B cell (primary cell): ENCODE data around the gene LSM7. TPM values are rescaled to one million over a fixed set of nuclear protein-coding genes. Genes with fewer than 3 reads are reported as not detected.

Experiments used
- ATAC-seq: fragments of 200-7000 bp; cut with Tn5 transposase; one replicate; pipeline ENCODE4 v1.10.0; 2021; ENCODE audit warnings: low read depth, mild to moderate bottlenecking, moderate number of reproducible peaks, moderate library complexity
- CTCF ChIA-PET: fragments of 350-600 bp; sonication (Branson Sonifier 250); formaldehyde crosslinking; loops from one replicate; lab custom pipeline; 2021; ENCODE audit warnings: antibody characterized with exemption, inconsistent platforms; lab: Charles Lee
- POLR2A ChIA-PET: fragments of 350-600 bp; sonication (Branson Sonifier 250); formaldehyde crosslinking; loops from one replicate; lab custom pipeline; 2021; ENCODE audit warnings: antibody characterized with exemption; lab: Charles Lee
- DNase-seq: peaks from one replicate; pipeline ENCODE4 v3.0.0; 2013
- H2AFZ ChIP-seq: 2 replicates; pipeline ENCODE4 v1.6.1; 2012; ENCODE audit warnings: mild to moderate bottlenecking, low read depth, low read length; ENCODE audit not compliant: insufficient read depth, poor library complexity, severe bottlenecking
- H3K27ac ChIP-seq, 2 donors: 1 replicate in 1 of 2; 2 replicates in 1 of 2; pipeline ENCODE4 v1.5.1; 2012 to 2013; ENCODE audit warnings: low read length in 2 of 2, mild to moderate bottlenecking in 2 of 2, moderate library complexity in 1 of 2
- H3K27me3 ChIP-seq, 4 experiments: fragments of 200-600 bp in 1 of 4; sonication (generic) in 1 of 4; replicated peaks in 1 of 4; 1 replicate in 2 of 4; 2 replicates in 2 of 4; pipeline versions ENCODE4 v1.6.1 to v1.7.0; 2013 to 2016; ENCODE audit warnings: low read length in 3 of 4, mild to moderate bottlenecking in 2 of 4, mixed read lengths in 1 of 4, moderate library complexity in 1 of 4; ENCODE audit not compliant: insufficient read depth in 4 of 4, control insufficient read depth in 3 of 4; ENCODE audit errors: control extremely low read depth in 1 of 4
- H3K36me3 ChIP-seq, 2 experiments: replicated peaks in 1 of 2; 1 replicate in 1 of 2; 2 replicates in 1 of 2; pipeline versions ENCODE4 v1.6.1 to v1.7.1; 2013; ENCODE audit warnings: low read length in 1 of 2; ENCODE audit not compliant: insufficient read depth in 2 of 2, control insufficient read depth in 1 of 2; ENCODE audit errors: control extremely low read depth in 1 of 2, extremely low read depth in 1 of 2
- H3K4me1 ChIP-seq, 2 donors: fragments of 200-600 bp in 1 of 2; sonication (generic) in 1 of 2; 1 replicate in 1 of 2; 2 replicates in 1 of 2; pipeline versions ENCODE4 v1.5.1 to v1.6.1; 2013 to 2017; ENCODE audit warnings: low read length in 2 of 2; ENCODE audit not compliant: control insufficient read depth in 2 of 2, insufficient read depth in 2 of 2
- H3K4me2 ChIP-seq: replicated peaks from 2 replicates; pipeline ENCODE3; 2012; ENCODE audit warnings: mild to moderate bottlenecking, low read depth, low read length; ENCODE audit not compliant: poor library complexity, severe bottlenecking
- H3K4me3 ChIP-seq, 5 experiments: fragments of 200-600 bp in 1 of 5; sonication (generic) in 1 of 5; 1 replicate in 3 of 5; 2 replicates in 2 of 5; pipeline versions ENCODE4 v1.5.1 to v1.7.0; 2011 to 2016; ENCODE audit warnings: low read length in 4 of 5, mild to moderate bottlenecking in 4 of 5, low read depth in 2 of 5, control low read depth in 1 of 5, moderate library complexity in 1 of 5; ENCODE audit not compliant: insufficient read depth in 1 of 5; ENCODE audit errors: control extremely low read depth in 1 of 5, extremely low read depth in 1 of 5
- H3K79me2 ChIP-seq: fragments of 200-600 bp; sonication (generic); one replicate; pipeline ENCODE4 v1.6.0; 2016; ENCODE audit warnings: low read length; ENCODE audit not compliant: control insufficient read depth, insufficient read depth
- H3K9ac ChIP-seq: fragments of 200-600 bp; sonication (generic); 2 replicates; pipeline ENCODE4 v1.6.1; 2017; ENCODE audit warnings: mild to moderate bottlenecking, low read length, moderate library complexity
- H3K9me3 ChIP-seq, 3 donors: one replicate each; pipeline versions ENCODE4 v1.6.1 to v1.7.1; 2013; ENCODE audit warnings: low read length in 2 of 3; ENCODE audit not compliant: control insufficient read depth in 2 of 3, insufficient read depth in 1 of 3; ENCODE audit errors: control extremely low read depth in 1 of 3
- H4K20me1 ChIP-seq: 2 replicates; pipeline ENCODE4 v1.6.0; 2012; ENCODE audit warnings: mild to moderate bottlenecking, low read length; ENCODE audit not compliant: insufficient read depth, control insufficient read depth, poor library complexity, severe bottlenecking
- H3K27ac Mint-ChIP-seq: one replicate; pipeline ENCODE4 v1.8.0; 2021; ENCODE audit warnings: mixed read lengths
- H3K27me3 Mint-ChIP-seq: one replicate; pipeline ENCODE4 v1.8.0; 2021; ENCODE audit warnings: mixed read lengths
- H3K4me1 Mint-ChIP-seq: one replicate; pipeline ENCODE4 v1.8.0; 2021; ENCODE audit warnings: mixed read lengths
- H3K4me3 Mint-ChIP-seq: one replicate; pipeline ENCODE4 v1.8.0; 2021; ENCODE audit warnings: mixed read lengths
- H3K9me3 Mint-ChIP-seq: one replicate; pipeline ENCODE4 v1.8.0; 2022; ENCODE audit warnings: mixed read lengths; ENCODE audit not compliant: insufficient read depth
- EZH2 ChIP-seq: IDR thresholded peaks from 2 replicates; pipeline ENCODE4 v1.6.1; 2012; ENCODE audit warnings: borderline replicate concordance, low read depth, mild to moderate bottlenecking, moderate library complexity, low read length; ENCODE audit not compliant: insufficient read depth, poor library complexity, severe bottlenecking
- WGBS: methylation state at CpG from one replicate; pipeline ENCODE4 v1.1.5; 2013; ENCODE audit warnings: missing lambda C conversion rate; ENCODE audit not compliant: insufficient coverage; 5-methylcytosine and 5-hydroxymethylcytosine counted together
- intact Hi-C: fragments of 100-400 bp; cut with micrococcal nuclease; formaldehyde crosslinking; loops from one replicate; pipeline ENCODE4 v1.10.0; 2022
- polyA plus RNA-seq: library from polyadenylated mRNA; depleted of rRNA; stranded (reverse); fragments of >200 nt; gene quantifications from 2 replicates; pipeline ENCODE4 v1.2.3, GENCODE V29; 2012
- total RNA-seq, 2 donors: library from RNA; stranded (reverse); fragments of 120-200 nt in 1 of 2; gene quantifications; 1 replicate in 1 of 2; 2 replicates in 1 of 2; pipeline versions ENCODE4 v1.2.3 to v1.2.4, GENCODE V29; 2013 to 2022
- TF ChIP-seq, protein P1 (sequence below): fragments of 200-600 bp; IDR thresholded peaks from one replicate; pipeline ENCODE4 v1.8.0; 2022; ENCODE audit warnings: antibody characterized with exemption, mild to moderate bottlenecking

The LSM7 gene
- total and polyA plus RNA-seq, 2 donors (not counting 1 experiment from before 2014, with no cell fraction given), result 201 to 820 TPM

DNA sequence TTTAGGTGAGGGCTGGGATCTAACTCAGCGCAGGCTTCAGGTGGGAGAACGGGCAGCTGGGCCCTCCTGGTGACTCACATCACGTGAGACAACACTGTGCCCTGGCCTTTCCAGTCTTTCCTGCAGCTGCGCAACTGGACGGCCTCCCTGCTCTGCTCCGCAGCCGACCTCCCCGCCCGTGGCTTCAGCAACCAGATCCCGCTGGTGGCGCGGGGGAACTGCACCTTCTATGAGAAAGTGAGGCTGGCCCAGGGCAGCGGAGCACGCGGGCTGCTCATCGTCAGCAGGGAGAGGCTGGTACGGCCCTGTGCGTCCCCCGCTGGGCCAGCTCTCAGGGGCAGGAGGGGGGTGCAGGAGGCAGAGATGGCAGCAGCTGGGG, 8.9 kb upstream of the LSM7 start:
- CTCF ChIA-PET, result no interaction called here
- no peaks in the 10 kb centered on the region for H3K27me3 ChIP-seq
- H3K27ac ChIP-seq, result no peak overlapping the region
- Mint-ChIP-seq H3K4me1 (peaks cover 32% of the 10 kb centered on the region), H3K27me3 (no peaks in the 10 kb centered on the region), H3K9me3 (peaks cover 2% of the 10 kb centered on the region), H3K4me3 (no peak overlapping the region), H3K27ac (no peak overlapping the region)
- peaks cover 16 to 21% of the 10 kb centered on the region in 2 donors for H3K4me1 ChIP-seq
- H3K9me3 ChIP-seq, result peaks cover 0 to 11% (median 0%) of the 10 kb centered on the region in 3 donors
- POLR2A ChIA-PET, result no interaction called here
- TF ChIP-seq EZH2, result no peak
- TF ChIP-seq, protein P1, sequence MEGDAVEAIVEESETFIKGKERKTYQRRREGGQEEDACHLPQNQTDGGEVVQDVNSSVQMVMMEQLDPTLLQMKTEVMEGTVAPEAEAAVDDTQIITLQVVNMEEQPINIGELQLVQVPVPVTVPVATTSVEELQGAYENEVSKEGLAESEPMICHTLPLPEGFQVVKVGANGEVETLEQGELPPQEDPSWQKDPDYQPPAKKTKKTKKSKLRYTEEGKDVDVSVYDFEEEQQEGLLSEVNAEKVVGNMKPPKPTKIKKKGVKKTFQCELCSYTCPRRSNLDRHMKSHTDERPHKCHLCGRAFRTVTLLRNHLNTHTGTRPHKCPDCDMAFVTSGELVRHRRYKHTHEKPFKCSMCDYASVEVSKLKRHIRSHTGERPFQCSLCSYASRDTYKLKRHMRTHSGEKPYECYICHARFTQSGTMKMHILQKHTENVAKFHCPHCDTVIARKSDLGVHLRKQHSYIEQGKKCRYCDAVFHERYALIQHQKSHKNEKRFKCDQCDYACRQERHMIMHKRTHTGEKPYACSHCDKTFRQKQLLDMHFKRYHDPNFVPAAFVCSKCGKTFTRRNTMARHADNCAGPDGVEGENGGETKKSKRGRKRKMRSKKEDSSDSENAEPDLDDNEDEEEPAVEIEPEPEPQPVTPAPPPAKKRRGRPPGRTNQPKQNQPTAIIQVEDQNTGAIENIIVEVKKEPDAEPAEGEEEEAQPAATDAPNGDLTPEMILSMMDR, result no peak
- ATAC-seq, result no peak
- peaks cover 58% of the 10 kb centered on the region for H3K79me2 ChIP-seq
- H4K20me1 ChIP-seq, result peaks cover 61% of the 10 kb centered on the region
- H3K4me2 ChIP-seq, result no peak overlapping the region
- H2AFZ ChIP-seq, result no peak overlapping the region
- H3K9ac ChIP-seq, result no peak overlapping the region
- no peak overlapping the region for H3K4me3 ChIP-seq
- peak; percentile 43 for DNase-seq
- 91% methylated on average over 18 of the region's 19 CpGs for WGBS
- intact Hi-C loops, result no loop called here
- peaks cover 0 to 61% of the 10 kb centered on the region in 2 experiments for H3K36me3 ChIP-seq

DNA sequence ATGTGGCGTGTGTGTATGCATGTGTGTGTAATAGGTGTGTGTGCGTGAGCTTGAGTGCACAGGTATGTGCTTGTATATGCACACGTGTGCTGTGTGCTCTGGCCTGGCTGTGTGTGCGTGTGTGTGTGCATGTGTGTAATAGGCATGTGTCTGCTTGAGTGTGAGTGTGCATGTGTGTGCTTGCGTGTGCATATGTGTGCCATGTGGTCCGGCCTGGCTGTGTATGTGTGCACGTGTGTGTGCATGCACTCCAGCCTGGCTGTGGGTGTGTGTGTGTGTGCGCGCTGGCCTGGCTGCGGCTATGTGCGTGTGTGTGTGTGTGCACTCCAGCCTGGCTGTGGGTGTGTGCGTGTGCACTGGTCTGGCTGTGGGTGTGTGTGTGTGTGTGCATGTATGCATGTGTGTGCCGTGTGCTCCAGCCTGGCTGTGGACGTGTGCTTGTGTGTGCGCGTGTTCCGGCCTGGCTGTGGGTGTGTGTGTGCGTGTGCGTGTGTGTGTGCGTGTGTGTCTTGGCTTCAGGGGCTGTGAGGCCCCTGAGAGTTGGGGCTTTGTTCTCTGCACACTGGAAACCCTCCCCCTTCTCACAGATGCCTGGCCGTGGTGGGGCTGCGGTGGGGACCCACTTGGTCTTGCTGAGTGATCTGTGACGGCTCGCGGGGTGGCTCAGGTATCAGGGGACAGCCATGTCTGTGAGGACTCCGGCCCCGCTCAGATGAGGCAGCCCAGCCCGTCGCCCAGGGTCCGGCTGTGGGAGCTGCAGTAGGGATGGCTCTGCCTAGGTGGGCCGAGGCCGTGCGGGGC, 8.3 kb upstream of the LSM7 start:
- Histone ChIP-seq H3K27me3 (no peaks in the 10 kb centered on the region), H3K27ac (no peak overlapping the region), H3K4me2 (no peak overlapping the region), H4K20me1 (peaks cover 61% of the 10 kb centered on the region), H3K79me2 (peaks cover 64% of the 10 kb centered on the region), H3K9ac (no peak overlapping the region), H3K9me3 (peaks cover 0 to 11% (median 0%) of the 10 kb centered on the region in 3 donors), H3K4me3 (no peak overlapping the region), H3K36me3 (peaks cover 0 to 57% of the 10 kb centered on the region in 2 experiments), H2AFZ (no peak overlapping the region), H3K4me1 (peaks cover 22 to 26% of the 10 kb centered on the region in 2 donors)
- Mint-ChIP-seq H3K4me1 (peaks cover 38% of the 10 kb centered on the region), H3K27ac (peak overlapping the region; percentile 87), H3K4me3 (peak overlapping the region; percentile 4), H3K27me3 (no peaks in the 10 kb centered on the region), H3K9me3 (peaks cover 2% of the 10 kb centered on the region)
- intact Hi-C loops, result no loop called here
- TF ChIP-seq, protein P1, result no peak
- no peak for TF ChIP-seq EZH2
- 85% methylated on average over 27 of the region's 33 CpGs for WGBS
- POLR2A ChIA-PET, result no interaction called here
- DNase-seq, result no peak
- ATAC-seq, result no peak
- CTCF ChIA-PET, result no interaction called here
